H1 (cell line): ENCODE measurements around the gene CACNA1C.

Experiments used
- POLR2AphosphoS5 ChIP-seq: IDR thresholded peaks from 2 replicates; pipeline ENCODE4 v1.6.1; 2011; ENCODE audit warnings: low read depth, low read length
- SAP30 ChIP-seq: fragments of 300-600 bp; sonication (generic); IDR thresholded peaks from 2 replicates; pipeline ENCODE4 v1.7.1; 2012; ENCODE audit warnings: low read length, moderate library complexity, mild to moderate bottlenecking, inconsistent platforms; ENCODE audit not compliant: insufficient read depth, insufficient replicate concordance
- TAF1 ChIP-seq: IDR thresholded peaks from 2 replicates; pipeline ENCODE4 v1.6.1; 2011; ENCODE audit warnings: mild to moderate bottlenecking, low read depth, low read length
- TF ChIP-seq, protein P1 (sequence below), 3 experiments: IDR thresholded peaks; 1 replicate in 2 of 3; 2 replicates in 1 of 3; pipeline versions ENCODE4 v1.5.1 to v1.6.1; 2011; ENCODE audit warnings: low read length in 3 of 3, mild to moderate bottlenecking in 3 of 3, inconsistent platforms in 2 of 3, low read depth in 1 of 3, moderate library complexity in 1 of 3; ENCODE audit not compliant: insufficient read depth in 1 of 3; ENCODE audit errors: control extremely low read depth in 1 of 3

DNA sequence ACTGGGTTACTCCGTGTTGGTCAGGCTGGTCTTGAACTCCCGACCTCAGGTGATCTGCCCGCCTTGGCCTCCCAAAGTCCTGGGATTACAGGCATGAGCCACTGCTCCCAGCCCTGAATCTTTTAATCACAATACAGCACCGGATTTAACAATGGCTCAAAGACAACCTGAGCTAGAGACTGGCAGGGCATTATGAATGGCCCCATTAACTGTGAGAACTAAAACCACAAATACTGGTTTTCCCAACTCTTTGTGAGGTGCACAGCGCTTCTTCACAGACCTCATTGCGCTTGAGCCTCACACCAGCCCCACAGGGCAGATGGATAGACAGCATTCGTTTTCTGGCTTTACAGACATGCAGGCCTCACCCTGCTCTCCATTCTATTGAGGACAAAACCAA lies 634.9 kb downstream of the CACNA1C start:
- TF ChIP-seq, protein P1, sequence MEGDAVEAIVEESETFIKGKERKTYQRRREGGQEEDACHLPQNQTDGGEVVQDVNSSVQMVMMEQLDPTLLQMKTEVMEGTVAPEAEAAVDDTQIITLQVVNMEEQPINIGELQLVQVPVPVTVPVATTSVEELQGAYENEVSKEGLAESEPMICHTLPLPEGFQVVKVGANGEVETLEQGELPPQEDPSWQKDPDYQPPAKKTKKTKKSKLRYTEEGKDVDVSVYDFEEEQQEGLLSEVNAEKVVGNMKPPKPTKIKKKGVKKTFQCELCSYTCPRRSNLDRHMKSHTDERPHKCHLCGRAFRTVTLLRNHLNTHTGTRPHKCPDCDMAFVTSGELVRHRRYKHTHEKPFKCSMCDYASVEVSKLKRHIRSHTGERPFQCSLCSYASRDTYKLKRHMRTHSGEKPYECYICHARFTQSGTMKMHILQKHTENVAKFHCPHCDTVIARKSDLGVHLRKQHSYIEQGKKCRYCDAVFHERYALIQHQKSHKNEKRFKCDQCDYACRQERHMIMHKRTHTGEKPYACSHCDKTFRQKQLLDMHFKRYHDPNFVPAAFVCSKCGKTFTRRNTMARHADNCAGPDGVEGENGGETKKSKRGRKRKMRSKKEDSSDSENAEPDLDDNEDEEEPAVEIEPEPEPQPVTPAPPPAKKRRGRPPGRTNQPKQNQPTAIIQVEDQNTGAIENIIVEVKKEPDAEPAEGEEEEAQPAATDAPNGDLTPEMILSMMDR (IDR thresholded peaks at IDR 0.05; ENCODE audit: control extremely low read depth in 1 of 3, insufficient read depth in 1 of 3, low read depth in 1 of 3, low read length in 3 of 3): no peak
- TF ChIP-seq SAP30: no peak
- TF ChIP-seq TAF1: no peak
- TF ChIP-seq POLR2AphosphoS5: no peak
